GM23338 (cell line): ENCODE data around the gene CLGN. TPM values are rescaled to one million over a fixed set of nuclear protein-coding genes. Genes with fewer than 3 reads are reported as not detected.

Experiments used
- ATAC-seq: fragments of 200-7000 bp; cut with Tn5 transposase; 3 replicates; pipeline ENCODE4 v1.9.1; 2020
- DNase-seq: peaks from one replicate; pipeline ENCODE4 v3.0.0-alpha.2; 2015; ENCODE audit warnings: low spot score
- H2AFZ ChIP-seq: fragments of 200-600 bp; sonication (generic); 2 replicates; pipeline ENCODE4 v1.8.0; 2016; ENCODE audit warnings: antibody characterized with exemption, mild to moderate bottlenecking, moderate library complexity
- H3F3A ChIP-seq: fragments of 200-600 bp; sonication (generic); replicated peaks from 2 replicates; pipeline ENCODE4 v1.8.0; 2017; ENCODE audit warnings: antibody characterized with exemption, mixed run types, low read depth
- H3K27ac ChIP-seq: fragments of 200-600 bp; sonication (generic); 2 replicates; pipeline ENCODE4 v1.6.1; 2016; ENCODE audit warnings: low read depth
- H3K27me3 ChIP-seq: fragments of 200-600 bp; sonication (generic); 2 replicates; pipeline ENCODE4 v1.8.0; 2016; ENCODE audit warnings: mild to moderate bottlenecking, mixed run types, moderate library complexity; ENCODE audit not compliant: insufficient read depth
- H3K36me3 ChIP-seq: fragments of 200-600 bp; sonication (generic); 2 replicates; pipeline ENCODE4 v1.8.0; 2016; ENCODE audit warnings: mild to moderate bottlenecking; ENCODE audit not compliant: insufficient read depth
- H3K4me1 ChIP-seq: fragments of 200-600 bp; sonication (generic); 2 replicates; pipeline ENCODE4 v1.8.0; 2016; ENCODE audit warnings: mild to moderate bottlenecking, moderate library complexity; ENCODE audit not compliant: insufficient read depth
- H3K4me2 ChIP-seq: fragments of 200-600 bp; sonication (generic); 2 replicates; pipeline ENCODE4 v1.7.1; 2017; ENCODE audit warnings: mixed run types
- H3K4me3 ChIP-seq: fragments of 200-600 bp; sonication (generic); 2 replicates; pipeline ENCODE4 v1.6.1; 2016; ENCODE audit warnings: mixed run types
- H3K79me2 ChIP-seq: fragments of 200-600 bp; sonication (generic); replicated peaks from 2 replicates; pipeline ENCODE4 v1.8.0; 2017; ENCODE audit warnings: mild to moderate bottlenecking; ENCODE audit not compliant: insufficient read depth
- H3K9me2 ChIP-seq: fragments of 200-600 bp; sonication (generic); 2 replicates; pipeline ENCODE4 v1.8.0; 2017; ENCODE audit not compliant: insufficient read depth
- H4K20me1 ChIP-seq: fragments of 200-600 bp; sonication (generic); replicated peaks from 2 replicates; pipeline ENCODE4 v1.8.0; 2017; ENCODE audit warnings: mild to moderate bottlenecking; ENCODE audit not compliant: insufficient read depth
- H3K27ac Mint-ChIP-seq: 2 replicates; pipeline ENCODE4 v1.8.0; 2020; ENCODE audit warnings: inconsistent platforms, mild to moderate bottlenecking, moderate library complexity, mixed read lengths
- H3K27me3 Mint-ChIP-seq: 3 replicates; pipeline ENCODE4 v1.8.0; 2022; ENCODE audit warnings: low read depth, mild to moderate bottlenecking, moderate library complexity, mixed read lengths, inconsistent platforms; ENCODE audit not compliant: insufficient read depth, poor library complexity
- H3K36me3 Mint-ChIP-seq: 3 replicates; pipeline ENCODE4 v1.8.0; 2021; ENCODE audit warnings: low read depth, mild to moderate bottlenecking, inconsistent platforms, moderate library complexity, mixed read lengths
- H3K4me1 Mint-ChIP-seq: 3 replicates; pipeline ENCODE4 v1.8.0; 2020; ENCODE audit warnings: mild to moderate bottlenecking, inconsistent platforms, mixed read lengths
- H3K4me3 Mint-ChIP-seq: 3 replicates; pipeline ENCODE4 v1.8.0; 2021; ENCODE audit warnings: moderate library complexity, mild to moderate bottlenecking, inconsistent platforms, mixed read lengths
- H3K9me3 Mint-ChIP-seq: 3 replicates; pipeline ENCODE4 v1.8.0; 2020; ENCODE audit warnings: moderate library complexity, mild to moderate bottlenecking, inconsistent platforms, mixed read lengths
- CREB1 ChIP-seq: fragments of 250-450 bp; sonication (Bioruptor Pico); IDR thresholded peaks from 2 replicates; pipeline ENCODE4 v1.5.0; 2020; ENCODE audit warnings: low read depth, mild to moderate bottlenecking, moderate library complexity
- CTCF ChIP-seq, 2 experiments: fragments of 200-600 bp in 1 of 2; sonication (generic) in 1 of 2; conservative IDR thresholded peaks; 2 replicates each; pipeline versions ENCODE4 v1.5.1 to v1.6.1; 2016 to 2017; ENCODE audit warnings: antibody characterized with exemption in 2 of 2, low read depth in 2 of 2, mild to moderate bottlenecking in 2 of 2, moderate library complexity in 1 of 2
- ETS1 ChIP-seq: IDR thresholded peaks from 2 replicates; pipeline ENCODE4 v1.6.1; 2016; ENCODE audit warnings: antibody characterized with exemption
- JUNB ChIP-seq: IDR thresholded peaks from one replicate; pipeline ENCODE4 v1.6.1; 2016; ENCODE audit warnings: antibody characterized with exemption; ENCODE audit not compliant: unreplicated experiment
- POLR2AphosphoS5 ChIP-seq: IDR thresholded peaks from 2 replicates; pipeline ENCODE4 v1.6.1; 2016; ENCODE audit warnings: antibody characterized with exemption, low read depth
- STAT1 ChIP-seq: IDR thresholded peaks from one replicate; pipeline ENCODE4 v1.6.1; 2016; ENCODE audit warnings: antibody characterized with exemption; ENCODE audit not compliant: unreplicated experiment
- ZNF114 ChIP-seq: fragments of 250-450 bp; sonication (Bioruptor Pico); IDR thresholded peaks from 2 replicates; pipeline ENCODE4 v1.5.0; 2020; ENCODE audit warnings: mild to moderate bottlenecking, moderate library complexity
- ZNF331 ChIP-seq: fragments of 250-450 bp; sonication (Bioruptor Pico); IDR thresholded peaks from 2 replicates; pipeline ENCODE4 v1.5.0; 2020; ENCODE audit warnings: low read depth, mild to moderate bottlenecking, moderate library complexity
- long read RNA-seq: library from polyadenylated mRNA; unstranded; transcript quantifications from one replicate; pipeline ENCODE4 v2.0.0, GENCODE V29; 2020; ENCODE audit not compliant: unreplicated experiment
- polyA plus RNA-seq: library from polyadenylated mRNA; unstranded; fragments of >200 nt; fragmentation: Nextera tagmentation; extraction: Ambion mirVana; gene quantifications from 2 replicates; pipeline ENCODE4 v1.2.1, GENCODE V29; 2016
- total RNA-seq: library from RNA; depleted of rRNA; stranded (reverse); fragments of >200 nt; shearing (Covaris generic); gene quantifications from 2 replicates; pipeline ENCODE4 v1.2.3, GENCODE V29; 2014; rRNA removed
- TF ChIP-seq, protein P1 (sequence below): fragments of 250-450 bp; sonication (Bioruptor Pico); IDR thresholded peaks from 2 replicates; pipeline ENCODE4 v1.5.0; 2020; ENCODE audit warnings: mild to moderate bottlenecking, moderate library complexity

The CLGN gene, protein sequence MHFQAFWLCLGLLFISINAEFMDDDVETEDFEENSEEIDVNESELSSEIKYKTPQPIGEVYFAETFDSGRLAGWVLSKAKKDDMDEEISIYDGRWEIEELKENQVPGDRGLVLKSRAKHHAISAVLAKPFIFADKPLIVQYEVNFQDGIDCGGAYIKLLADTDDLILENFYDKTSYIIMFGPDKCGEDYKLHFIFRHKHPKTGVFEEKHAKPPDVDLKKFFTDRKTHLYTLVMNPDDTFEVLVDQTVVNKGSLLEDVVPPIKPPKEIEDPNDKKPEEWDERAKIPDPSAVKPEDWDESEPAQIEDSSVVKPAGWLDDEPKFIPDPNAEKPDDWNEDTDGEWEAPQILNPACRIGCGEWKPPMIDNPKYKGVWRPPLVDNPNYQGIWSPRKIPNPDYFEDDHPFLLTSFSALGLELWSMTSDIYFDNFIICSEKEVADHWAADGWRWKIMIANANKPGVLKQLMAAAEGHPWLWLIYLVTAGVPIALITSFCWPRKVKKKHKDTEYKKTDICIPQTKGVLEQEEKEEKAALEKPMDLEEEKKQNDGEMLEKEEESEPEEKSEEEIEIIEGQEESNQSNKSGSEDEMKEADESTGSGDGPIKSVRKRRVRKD
- 2.5 and 4.0 TPM in 2 replicates for total RNA-seq
- 3.8 and 5.2 TPM in 2 replicates for polyA plus RNA-seq
- long read RNA-seq, partial matches to known transcripts = 16 of 22 reads
- long read RNA-seq, other reads (novel, unspliced or antisense) = 4 of 22 reads

DNA sequence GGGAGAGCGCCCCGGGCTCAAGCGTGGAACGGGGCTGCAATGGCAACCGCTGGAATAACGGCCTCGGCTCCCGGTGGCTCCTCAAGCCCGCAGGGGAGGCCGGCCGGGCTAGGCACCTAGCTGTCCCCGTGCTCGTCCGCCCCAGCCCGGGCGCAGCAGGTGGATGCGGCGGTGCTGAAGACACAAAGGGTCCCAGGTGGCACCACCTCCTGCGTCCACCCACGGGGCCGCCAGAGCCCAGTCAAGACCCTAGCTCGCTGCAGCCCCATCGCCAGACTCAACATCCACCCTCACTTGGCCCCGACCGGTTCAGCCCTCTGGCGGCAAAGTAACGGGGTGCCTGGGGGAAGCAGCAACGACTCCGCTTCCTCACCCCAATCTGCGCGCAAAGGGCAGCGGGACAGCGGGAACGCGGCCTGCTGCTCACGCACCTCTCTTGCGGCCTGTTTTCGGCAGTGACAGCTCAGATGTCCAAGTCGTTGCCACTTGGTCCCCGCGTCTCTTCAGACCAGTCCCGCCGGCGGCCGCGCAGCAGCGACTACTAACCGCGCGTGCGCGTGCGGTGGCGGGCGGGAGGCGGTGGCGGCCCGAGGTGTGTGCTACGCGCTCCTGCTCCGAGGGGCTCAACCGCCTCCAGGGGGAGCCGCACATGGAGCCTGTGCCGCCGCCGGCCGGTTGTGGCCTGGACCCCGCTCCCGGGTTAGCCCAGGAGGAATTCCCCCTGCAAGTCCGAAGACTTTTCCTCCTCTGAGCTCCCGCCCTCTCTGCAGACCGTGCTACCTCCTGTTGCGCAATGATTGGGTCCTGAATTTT lies at the start of gene CLGN:
TSS of gene CLGN (minus strand) at position 543 of the 813 bp plus-strand sequence. CDS start 14,570 bp downstream, outside the sequence.
- no peaks in the 10 kb centered on the region for H3F3A ChIP-seq
- H3K27me3 ChIP-seq = no peaks in the 10 kb centered on the region
- H4K20me1 ChIP-seq = no peaks in the 10 kb centered on the region
- no peaks in the 10 kb centered on the region for H3K9me2 ChIP-seq
- H3K27ac ChIP-seq = no peak within 1 kb of the TSS
- peak within 1 kb of the TSS; percentile 98 for H2AFZ ChIP-seq
- H3K4me3 ChIP-seq = peak within 1 kb of the TSS; percentile 80
- H3K4me1 ChIP-seq = no peaks in the 10 kb centered on the region; the same call in none of the 2 replicates
- ATAC-seq (peak; percentile 96), DNase-seq (peak; percentile 94)
- Mint-ChIP-seq H3K27me3 (no peaks in the 10 kb centered on the region), H3K9me3 (no peaks in the 10 kb centered on the region), H3K27ac (peak within 1 kb of the TSS; percentile 47; the same call in 1 of the 2 replicates), H3K4me1 (peaks cover 14% of the 10 kb centered on the region; the same call in 2 of the 3 replicates), H3K4me3 (peak within 1 kb of the TSS; percentile 83), H3K36me3 (no peaks in the 10 kb centered on the region)
- TF ChIP-seq POLR2AphosphoS5 (peak; percentile 74), CTCF (conservative IDR thresholded peaks at IDR 0.05; ENCODE audit: low read depth in 2 of 2) (peak; percentile 53 to 77), JUNB (no peak), CREB1 (peak; percentile 48; the same call in 1 of the 2 replicates), ZNF331 (CRISPR knock-in tag) (no peak), ZNF114 (CRISPR knock-in tag) (no peak), ETS1 (0 out of 2 replicates have a peak, but pooled peaks have one; percentile 35), STAT1 (no peak)
- H3K4me2 ChIP-seq = peak within 1 kb of the TSS; percentile 81
- no peaks in the 10 kb centered on the region for H3K36me3 ChIP-seq
- H3K79me2 ChIP-seq = no peaks in the 10 kb centered on the region

DNA sequence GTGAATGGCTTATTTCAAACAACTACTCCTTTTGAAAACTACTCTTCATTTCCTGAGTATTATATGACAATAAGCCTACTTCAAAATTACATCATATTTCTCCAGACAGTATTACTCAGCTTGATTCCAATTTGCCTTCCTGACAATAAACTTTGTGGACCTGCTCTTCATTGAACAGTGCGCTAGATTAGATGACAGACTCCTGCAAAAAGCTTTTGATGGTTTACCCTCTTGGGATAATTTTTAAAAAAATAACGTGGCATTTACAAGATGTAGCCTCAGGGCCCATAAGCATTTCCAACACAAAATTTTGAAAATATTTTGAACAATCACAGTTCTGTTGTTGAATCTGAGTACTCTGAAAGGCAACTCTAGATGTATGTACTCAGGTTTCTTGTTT lies 44.7 kb upstream of the CLGN start:
- Histone ChIP-seq H3K27ac (no peak overlapping the region), H2AFZ (no peak overlapping the region), H3K4me2 (no peak overlapping the region), H3K36me3 (no peaks in the 10 kb centered on the region), H3K4me3 (no peak overlapping the region), H3K9me2 (no peaks in the 10 kb centered on the region), H3K79me2 (no peaks in the 10 kb centered on the region), H3K27me3 (no peaks in the 10 kb centered on the region), H3K4me1 (no peaks in the 10 kb centered on the region), H4K20me1 (no peaks in the 10 kb centered on the region), H3F3A (no peaks in the 10 kb centered on the region)
- Mint-ChIP-seq H3K9me3 (no peaks in the 10 kb centered on the region), H3K27me3 (no peaks in the 10 kb centered on the region), H3K27ac (no peak overlapping the region), H3K36me3 (no peaks in the 10 kb centered on the region), H3K4me1 (peaks cover 8% of the 10 kb centered on the region), H3K4me3 (no peak overlapping the region)
- DNase-seq (no peak), ATAC-seq (no peak)
- TF ChIP-seq, protein P1, sequence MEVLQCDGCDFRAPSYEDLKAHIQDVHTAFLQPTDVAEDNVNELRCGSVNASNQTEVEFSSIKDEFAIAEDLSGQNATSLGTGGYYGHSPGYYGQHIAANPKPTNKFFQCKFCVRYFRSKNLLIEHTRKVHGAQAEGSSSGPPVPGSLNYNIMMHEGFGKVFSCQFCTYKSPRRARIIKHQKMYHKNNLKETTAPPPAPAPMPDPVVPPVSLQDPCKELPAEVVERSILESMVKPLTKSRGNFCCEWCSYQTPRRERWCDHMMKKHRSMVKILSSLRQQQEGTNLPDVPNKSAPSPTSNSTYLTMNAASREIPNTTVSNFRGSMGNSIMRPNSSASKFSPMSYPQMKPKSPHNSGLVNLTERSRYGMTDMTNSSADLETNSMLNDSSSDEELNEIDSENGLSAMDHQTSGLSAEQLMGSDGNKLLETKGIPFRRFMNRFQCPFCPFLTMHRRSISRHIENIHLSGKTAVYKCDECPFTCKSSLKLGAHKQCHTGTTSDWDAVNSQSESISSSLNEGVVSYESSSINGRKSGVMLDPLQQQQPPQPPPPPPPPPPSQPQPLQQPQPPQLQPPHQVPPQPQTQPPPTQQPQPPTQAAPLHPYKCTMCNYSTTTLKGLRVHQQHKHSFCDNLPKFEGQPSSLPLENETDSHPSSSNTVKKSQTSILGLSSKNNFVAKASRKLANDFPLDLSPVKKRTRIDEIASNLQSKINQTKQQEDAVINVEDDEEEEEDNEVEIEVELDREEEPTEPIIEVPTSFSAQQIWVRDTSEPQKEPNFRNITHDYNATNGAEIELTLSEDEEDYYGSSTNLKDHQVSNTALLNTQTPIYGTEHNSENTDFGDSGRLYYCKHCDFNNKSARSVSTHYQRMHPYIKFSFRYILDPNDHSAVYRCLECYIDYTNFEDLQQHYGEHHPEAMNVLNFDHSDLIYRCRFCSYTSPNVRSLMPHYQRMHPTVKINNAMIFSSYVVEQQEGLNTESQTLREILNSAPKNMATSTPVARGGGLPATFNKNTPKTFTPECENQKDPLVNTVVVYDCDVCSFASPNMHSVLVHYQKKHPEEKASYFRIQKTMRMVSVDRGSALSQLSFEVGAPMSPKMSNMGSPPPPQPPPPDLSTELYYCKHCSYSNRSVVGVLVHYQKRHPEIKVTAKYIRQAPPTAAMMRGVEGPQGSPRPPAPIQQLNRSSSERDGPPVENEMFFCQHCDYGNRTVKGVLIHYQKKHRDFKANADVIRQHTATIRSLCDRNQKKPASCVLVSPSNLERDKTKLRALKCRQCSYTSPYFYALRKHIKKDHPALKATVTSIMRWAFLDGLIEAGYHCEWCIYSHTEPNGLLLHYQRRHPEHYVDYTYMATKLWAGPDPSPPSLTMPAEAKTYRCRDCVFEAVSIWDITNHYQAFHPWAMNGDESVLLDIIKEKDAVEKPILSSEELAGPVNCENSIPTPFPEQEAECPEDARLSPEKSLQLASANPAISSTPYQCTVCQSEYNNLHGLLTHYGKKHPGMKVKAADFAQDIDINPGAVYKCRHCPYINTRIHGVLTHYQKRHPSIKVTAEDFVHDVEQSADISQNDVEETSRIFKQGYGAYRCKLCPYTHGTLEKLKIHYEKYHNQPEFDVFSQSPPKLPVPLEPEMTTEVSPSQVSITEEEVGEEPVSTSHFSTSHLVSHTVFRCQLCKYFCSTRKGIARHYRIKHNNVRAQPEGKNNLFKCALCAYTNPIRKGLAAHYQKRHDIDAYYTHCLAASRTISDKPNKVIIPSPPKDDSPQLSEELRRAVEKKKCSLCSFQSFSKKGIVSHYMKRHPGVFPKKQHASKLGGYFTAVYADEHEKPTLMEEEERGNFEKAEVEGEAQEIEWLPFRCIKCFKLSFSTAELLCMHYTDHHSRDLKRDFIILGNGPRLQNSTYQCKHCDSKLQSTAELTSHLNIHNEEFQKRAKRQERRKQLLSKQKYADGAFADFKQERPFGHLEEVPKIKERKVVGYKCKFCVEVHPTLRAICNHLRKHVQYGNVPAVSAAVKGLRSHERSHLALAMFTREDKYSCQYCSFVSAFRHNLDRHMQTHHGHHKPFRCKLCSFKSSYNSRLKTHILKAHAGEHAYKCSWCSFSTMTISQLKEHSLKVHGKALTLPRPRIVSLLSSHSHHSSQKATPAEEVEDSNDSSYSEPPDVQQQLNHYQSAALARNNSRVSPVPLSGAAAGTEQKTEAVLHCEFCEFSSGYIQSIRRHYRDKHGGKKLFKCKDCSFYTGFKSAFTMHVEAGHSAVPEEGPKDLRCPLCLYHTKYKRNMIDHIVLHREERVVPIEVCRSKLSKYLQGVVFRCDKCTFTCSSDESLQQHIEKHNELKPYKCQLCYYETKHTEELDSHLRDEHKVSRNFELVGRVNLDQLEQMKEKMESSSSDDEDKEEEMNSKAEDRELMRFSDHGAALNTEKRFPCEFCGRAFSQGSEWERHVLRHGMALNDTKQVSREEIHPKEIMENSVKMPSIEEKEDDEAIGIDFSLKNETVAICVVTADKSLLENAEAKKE (CRISPR knock-in tag) = no peak
